GF-D8 (cell line): ENCODE data around the gene UBQLN4.

Experiments used
- DNase-seq: peaks from one replicate; lab custom pipeline; 2025; lab: John Stamatoyannopoulos, UW

UBQLN4 gene

DNA sequence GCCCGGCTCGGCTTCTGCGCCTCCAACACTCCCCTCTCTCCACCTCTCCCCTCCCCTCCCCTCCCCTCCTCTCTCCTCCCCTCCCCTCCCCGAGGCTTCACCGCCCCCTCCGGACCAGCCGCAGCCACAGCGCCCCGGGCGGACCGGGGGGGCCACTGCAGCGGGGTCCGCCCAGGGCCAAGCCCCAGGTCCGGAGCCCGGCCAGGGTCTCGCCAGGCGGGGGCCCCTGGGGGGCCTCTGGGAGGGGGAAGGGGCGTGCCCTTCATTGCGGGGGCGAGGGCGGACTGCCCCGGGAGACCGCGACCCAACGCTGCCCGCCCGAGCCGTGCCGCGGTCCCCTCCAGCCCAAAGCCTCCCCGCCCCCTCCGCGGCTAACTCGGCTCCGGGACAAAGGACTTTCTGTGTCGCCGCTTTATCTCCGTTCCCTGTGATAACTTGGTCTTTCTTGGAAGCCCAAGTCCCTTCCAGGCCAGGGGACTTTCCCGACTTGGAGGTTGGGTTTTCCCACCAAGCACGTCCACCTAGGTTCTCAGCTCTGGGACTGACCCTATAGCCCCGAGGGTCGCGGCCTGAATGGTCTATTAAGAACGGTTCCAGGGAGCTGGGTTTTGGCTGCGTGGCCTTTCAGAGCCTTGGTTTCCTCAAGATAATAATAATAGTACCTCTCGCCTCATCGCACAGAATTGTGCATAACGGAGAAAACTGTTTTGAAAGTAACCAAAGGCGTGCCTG, at the start of gene UBQLN4:
UBQLN4 (minus strand) TSS at position 31 of the 732 bp plus-strand sequence. CDS start 97 bp downstream, outside the sequence.
- DNase-seq = peak; percentile 52

DNA sequence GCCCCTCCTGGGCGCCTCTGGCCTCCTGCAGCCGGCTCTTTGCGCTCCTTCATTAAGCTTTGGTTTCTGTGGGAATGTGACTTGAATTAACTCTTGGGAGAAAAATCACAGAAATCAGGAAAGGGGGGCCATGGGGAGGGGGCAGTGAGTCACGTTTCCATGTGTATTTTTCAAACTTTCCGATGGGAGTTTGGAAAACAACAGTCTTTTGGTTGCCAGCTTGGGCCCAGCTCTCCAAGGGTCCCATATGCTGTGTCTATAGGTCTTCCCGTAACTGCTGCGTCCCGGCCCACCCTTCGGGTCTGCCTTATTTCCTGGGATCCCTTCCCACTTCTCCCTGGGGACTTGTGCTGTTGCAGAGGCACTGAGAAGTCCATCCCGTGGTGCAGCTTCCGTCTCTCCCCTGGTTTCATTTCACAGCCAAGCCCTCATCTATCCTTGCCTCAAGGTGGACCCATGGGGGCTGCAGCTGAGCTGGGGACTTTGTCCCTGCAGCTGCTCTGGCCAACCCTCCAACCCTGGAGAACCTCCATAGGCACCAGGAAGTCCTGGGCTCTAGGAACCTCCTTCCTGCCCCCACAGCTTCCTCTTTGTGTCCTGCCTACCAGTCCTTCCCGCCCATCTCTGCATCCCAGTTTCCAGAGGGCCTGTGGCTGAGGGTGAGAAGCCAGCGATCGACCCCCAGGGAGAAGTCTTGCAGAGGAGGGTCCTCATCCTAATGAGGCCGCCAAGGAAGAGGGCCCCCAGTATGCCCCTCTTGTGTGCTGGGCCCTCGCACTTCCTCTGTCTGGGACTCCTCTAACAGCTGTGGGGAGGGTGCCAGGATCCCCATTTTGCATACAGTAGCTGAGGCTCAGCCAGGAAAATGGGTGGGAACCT, 49.3 kb upstream of the UBQLN4 start:
- DNase-seq = no peak

DNA sequence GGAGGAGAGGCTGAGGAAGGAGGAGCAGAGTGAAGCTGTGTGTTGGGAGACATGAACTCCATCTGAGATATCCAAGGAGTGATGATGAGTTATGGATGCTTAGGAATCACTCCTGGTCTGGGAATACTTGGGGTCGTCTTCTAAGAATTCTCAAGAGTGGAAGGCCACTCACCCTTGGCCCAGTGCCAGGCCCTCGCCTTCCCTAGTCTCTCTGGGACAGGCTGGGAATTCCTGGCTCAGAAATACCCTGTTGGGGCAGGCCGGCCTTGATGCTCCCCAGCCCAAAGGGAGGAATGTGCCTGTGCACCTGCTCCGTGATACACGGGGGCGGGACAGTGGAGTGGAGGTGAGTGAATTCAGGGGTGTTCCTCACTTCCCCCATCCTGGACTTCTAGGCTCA, 48.3 kb upstream of the UBQLN4 start:
- DNase-seq = no peak

DNA sequence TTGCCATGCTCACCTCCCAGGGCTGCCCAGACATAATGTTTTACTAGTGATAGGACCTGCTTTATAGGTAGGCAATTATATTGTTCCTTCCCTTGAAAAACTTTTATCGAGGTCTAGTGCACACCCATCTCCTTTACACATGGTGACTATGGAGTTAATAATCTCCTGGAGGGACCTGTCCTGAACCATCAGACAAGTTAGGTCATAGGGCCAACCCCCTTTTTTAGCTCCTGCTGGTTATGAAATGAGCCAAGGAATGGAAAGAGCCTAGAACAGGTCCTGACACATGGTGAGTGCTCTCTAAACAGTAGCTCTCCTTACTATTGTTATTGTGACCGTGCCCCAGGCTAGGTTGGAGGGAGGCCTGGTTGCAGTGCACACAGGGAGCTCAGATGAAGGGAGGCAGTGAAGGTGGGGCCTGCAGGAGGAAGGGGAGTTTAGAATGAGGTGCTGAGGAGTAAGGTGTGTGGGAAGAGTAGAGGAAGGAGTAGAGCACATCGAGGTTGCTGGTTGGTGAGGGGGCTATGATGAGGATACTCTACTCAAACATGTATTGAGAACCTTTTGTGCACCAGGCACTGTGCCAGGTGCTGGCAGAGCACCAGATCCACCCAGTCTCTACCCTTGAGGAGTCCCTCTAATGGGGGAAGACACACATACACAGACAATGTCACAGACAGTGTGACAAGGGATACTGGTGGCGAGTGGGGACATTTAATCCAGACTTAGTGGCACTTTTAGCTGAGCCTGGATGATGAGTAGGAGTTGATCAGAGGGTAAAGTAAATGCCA, 46.8 kb upstream of the UBQLN4 start:
- DNase-seq = no peak

DNA sequence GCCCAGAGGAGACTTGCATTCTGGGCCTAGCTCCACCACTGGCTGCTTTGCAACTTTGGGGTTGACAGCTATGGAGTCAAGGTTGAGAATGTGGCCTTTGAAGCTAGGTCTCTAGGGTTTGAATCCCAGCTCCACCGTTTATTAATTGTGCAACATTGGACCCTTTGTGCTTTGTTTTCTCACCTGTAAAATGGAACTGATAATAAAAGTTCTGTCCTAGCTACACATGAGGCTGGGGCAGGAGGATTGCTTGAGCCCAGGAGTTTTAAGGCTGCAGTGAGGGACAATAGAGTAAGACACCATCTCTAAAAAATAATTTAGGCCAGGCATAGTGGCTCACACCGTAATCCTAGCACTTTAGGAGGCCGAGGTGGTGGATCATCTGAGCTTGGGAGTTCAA, 45.7 kb upstream of the UBQLN4 start:
- DNase-seq = no peak

DNA sequence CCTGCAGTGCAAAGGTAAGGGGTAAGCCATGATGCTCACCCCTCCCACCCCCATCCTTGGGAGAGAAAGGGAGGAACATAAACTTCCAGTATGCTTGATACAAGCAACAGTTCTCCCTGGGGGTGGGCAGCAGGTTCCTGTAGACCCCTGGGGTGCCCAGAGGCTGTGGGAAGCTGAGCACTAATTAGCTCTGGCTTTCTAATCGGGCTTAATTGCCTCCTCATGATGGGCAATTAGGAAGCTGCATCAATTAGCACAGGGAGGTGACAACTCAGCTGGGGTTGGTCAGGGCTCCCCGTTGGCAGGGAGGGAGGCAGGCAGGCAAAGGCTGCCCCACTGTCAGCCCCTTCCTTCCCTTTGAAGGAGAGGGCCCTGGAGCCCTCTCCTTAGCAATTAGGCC, 45.2 kb upstream of the UBQLN4 start:
- no peak for DNase-seq

DNA sequence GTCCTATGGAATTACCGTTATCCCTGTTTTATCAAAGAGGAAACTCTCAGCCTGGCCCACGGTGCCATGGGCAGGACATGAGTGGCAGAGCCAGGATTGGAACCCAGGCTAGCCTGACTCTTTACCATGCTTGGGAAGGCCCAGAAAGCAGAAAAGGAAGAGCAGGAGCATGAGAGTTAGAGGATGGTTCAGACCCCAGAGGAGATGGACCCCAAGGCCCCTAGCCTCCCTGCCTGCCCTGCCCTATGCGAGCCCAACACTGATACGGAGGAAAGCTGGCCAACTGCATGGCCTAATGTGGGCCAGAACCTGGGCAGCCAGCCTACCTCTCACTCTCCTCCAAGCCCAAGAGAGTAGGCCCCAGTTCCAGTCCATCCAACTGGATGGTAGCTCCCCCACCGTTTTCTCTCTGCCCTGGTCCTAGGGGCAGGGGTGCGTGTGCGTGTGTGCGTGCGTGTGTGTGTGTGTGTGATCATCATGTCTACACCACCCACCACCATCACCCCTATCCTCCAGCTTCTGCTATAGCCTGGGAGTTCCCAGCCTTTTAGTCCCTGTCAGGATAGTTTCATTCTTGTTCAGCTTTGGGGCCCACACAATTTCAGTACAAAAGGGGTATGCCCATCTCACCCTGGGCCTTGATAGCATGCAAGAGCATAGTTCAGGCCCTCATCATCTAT, 44.0 kb upstream of the UBQLN4 start:
- DNase-seq = no peak

DNA sequence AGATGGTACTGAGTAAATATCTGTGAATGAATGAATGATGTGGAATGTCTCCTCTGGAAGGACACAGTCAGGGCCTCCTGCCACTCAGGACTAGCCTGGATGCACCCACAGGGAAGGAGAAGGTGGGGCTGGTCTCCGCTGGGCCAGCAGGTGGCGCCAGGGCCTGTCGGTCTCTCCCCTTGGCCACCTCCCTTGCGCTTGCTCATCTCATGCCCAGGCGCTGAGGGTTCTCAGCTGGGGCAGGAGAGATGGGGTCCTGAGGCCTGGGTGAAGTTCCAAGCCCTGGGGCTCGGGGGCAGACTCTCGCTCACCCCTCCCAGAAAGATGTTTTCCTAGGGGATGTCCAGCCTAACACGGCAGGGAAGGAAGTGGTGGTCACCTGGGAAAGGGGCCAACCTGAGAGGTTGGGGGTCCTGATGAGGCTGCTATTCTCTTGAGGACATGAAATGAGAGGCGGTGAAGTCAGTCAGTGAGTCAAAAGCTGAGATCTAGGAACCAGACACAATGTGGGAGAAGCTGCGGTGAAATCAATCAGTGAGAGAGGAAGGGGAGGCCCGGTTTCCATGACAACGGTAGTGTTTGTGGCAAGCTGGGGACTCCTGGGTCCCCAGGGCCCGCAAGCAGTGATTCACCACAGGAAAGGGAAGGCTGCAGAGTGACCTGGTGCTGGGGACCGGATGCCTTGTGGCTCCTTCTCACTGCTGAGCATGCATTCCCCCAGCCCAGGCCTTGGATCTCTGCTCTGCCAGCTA, 43.2 kb upstream of the UBQLN4 start:
- peak; percentile 94 for DNase-seq

DNA sequence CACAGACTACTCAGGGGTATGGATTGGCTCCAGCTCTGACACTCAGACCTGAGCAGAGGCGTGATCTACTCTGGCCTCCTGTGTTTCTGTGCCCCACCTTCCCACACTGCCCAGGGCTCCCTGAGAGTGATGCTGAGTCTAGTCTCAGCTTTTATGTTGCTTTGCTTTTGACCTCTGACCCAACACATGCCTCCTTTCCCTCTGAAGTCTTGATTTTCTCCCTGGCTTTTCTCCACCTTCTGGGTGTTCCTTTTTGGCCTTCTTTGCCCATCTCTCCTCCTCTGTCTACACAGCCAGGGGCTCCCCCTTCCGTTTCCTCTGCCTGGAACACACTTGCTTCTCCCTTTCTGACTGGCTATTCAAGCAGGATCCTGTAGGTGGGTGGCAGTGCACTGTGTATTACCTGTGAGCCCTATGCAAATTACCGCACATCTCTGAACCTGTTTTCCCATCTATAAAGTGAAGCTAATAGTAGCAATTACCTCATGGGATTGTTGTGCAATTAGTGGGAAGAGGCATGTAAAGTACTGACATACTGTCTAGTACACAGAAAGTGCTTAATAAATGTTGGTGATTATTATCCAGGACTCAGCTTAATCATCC, 42.4 kb upstream of the UBQLN4 start:
- DNase-seq = no peak

DNA sequence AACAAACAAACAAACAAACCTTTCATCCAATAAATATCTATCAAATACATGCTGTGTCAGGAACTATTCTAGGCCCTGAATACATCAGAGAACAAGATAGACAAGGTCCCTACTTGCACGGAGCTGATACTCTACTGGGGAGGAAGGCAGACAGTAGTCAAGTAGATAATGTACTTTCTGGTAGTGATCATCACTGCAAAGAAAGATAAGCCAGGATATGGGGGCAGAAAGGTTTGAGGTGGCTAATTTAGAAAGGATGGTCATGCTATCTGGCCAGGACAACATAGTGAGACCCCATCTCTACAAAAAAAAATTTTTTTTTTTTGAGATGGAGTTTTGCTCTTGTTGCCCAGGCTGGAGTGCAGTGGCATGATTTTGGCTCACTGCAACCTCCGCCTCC, 38.0 kb upstream of the UBQLN4 start:
- no peak for DNase-seq

DNA sequence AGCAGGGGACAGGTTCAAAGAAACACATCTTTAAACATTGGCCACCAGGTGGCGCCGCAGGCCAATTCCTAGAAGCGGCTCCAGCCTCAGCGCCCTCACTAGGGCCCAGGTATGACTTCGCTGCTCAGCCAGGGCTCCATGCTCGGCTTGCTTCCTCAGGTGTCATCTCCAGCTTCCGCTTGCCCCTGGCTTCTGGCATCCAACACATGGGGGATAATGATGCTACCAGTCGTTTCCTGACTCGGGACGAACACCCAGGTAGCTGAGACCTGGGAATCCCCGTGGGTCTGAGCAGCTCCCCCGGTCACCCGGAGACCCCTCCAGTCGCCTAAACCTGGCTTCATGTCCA, 37.2 kb upstream of the UBQLN4 start:
- DNase-seq = no peak

DNA sequence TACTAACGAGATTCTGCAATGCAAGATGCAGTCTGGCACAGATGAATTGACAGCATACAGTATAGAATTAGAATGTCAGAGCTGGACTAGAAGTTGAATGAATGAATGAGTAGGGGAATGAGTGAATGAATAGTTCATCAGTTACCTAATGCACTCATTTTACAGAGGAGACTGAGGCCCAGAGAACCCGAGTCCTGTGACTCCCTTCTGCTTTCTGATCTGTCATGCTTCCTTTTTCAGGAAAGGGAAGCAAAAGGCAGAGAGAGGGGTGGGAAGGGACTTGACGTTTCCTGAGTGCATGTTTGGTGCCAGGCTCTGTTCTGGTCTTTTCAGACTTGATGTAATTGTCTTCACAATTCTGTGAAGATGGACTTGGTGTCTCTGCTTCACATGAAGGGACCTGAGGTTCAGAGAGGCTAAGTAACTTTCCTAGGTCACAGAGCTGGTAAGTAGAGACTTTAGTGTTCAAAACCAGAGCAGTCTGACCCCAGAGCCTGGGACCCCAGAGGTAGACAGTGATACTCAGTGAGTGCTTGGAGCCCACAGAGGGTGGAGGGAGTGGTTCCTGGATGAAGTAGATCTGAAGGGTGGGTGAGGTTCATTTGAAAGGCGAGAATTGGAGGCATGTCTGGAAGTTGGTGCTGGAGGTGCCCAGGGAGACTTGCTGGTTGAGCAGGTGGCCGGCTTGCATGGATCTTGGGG, 36.7 kb upstream of the UBQLN4 start:
- no peak for DNase-seq

DNA sequence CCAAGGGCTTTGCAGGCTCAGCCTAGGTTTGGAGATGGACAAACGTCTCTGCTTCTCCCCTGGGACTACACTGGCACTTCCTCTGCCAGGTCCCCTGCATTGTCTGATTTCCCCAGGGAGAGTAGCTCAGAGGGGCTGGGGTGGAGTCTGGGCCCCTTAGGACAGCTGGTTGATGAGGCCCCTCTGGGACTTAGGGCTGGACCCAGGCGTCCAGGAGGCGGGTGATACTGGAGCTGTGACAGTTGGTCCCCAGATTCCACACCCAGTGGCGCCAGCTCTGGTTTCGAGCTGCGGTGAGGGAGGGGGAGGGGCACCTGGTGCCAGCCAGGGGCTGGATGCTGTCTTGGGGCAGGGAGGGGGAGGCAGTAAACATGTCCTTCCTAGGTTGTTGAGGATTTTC, 36.1 kb upstream of the UBQLN4 start:
- no peak for DNase-seq

DNA sequence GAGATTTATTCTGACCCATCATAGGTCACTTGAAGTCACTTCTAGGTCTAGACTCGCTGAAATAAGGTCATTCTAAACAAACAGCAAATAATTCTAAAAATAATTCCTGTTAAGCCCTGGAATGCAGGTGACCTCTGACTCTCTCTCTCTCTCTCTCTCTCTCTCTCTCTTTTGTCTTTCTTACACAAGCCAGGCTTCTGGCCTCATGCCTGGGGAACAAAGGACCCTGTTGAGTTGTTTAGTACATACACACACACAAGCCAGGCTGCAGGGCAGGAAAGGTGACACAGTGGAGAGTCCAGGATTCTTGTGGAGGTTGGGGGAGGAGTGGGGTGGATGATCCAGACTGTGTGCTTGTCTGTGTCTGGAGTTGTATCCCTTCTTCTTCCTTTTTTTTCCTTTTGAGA, 32.7 kb upstream of the UBQLN4 start:
- DNase-seq = no peak

DNA sequence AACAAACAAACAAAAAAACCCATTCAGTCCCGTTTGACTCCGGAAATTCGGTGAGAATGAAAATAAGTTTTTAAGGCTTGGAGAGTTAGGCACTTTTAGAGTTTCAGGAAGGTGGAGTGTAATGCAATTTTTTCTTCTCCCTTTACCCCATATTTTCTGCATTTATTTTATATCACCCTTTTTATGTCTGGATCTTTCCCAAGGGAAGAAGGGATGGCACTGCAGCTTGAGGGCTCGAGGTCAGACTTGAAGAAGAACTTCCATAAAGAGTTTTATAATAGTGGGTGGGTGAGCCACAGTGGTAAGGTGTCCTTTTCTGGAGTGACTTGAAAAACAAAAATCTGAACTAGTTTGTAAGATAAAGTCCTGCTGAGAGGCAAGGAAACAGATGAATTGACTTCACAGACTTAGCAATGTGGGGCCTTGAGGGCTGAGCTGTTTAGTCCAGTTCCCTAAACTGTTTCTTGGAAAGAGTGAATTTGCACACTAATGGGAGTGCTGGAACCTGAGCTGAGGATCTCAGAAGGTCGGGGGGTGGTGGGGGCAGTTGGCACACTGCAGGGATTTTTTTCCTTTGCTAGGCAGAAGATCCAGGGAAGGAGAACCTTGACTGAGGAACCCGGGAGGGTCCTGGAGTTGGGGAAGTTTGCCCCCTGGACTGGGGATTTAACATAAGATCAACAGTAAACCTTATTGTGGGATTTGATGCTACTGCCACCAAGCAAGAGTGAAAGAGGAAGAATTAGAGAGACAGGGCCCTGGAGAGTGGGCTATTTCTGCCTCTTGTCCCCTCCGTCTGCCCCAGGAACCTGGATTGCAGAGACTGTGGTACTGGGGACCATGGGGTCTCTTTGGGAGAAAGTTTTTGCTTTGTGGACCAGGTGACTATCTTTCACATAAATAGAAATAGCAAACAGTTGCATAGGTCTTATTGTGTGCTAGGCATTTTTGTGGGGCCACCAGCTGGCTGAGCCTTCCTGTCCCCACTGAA, 30.5 kb upstream of the UBQLN4 start:
- no peak for DNase-seq

DNA sequence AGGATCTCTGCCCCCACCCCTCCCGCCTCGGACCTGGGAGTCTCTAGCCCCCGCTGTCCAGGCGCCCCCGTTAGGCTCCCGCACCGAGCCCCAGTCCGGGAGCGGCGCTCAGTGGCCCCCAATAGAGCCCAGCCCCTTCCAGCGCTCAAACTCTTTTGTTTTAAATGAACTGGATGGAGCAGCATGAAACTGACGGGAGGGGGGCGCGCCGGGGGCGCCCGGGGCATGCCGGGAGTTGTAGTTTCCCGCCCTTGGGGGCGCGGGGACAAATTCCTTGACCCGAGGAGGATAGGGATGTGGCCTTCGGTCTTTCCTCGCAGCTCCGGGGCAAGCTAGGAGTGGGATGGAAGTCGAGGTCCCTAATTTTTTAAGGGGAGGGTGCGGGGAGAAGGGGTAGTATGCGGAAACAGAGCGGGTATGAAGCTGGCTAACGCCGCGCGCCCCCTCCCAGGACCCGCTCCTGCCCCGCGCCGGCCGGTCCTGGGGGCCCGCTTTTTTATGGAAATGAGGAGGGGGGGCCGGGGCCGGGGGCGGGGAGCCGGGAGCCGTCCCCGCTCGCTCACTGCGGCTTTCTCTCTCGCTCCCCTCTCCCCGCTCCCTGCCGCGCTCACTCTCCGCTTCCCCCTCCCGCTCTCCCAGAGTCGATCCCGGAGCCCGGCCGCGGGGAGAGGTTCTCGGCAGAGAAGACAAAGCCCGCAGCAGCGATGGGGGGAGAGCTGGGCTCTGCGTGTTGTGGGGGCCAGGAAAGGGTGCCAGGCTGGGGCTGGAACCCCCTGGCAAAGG, 28.9 kb upstream of the UBQLN4 start, which contains the start of gene MEX3A:
MEX3A (minus strand) TSS at position 157 of the 783 bp plus-strand sequence. CDS start 467 bp downstream, outside the sequence.
- DNase-seq = no peak

DNA sequence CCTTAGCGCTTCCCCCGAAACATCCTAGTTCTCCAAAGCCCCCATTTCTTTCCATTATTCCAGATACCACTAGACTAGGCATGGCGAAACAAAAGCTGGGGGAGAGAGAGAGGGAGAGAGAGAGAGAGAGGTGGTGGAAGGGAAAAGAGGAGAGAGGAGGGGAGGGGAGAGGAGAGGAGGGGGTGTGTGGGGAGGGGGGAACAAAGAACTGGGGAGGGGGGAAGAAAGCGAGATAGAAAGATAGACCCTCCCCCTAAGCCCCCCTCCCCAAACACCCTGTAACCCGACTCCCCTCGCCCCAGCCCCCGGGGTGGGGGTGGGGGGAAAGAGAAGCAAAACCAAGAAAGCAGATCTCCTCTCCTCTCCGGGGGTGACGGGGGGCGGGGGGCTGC, 28.3 kb upstream of the UBQLN4 start:
- DNase-seq = no peak
